Measurements from ENCODE around the gene FOXN1.

DNA sequence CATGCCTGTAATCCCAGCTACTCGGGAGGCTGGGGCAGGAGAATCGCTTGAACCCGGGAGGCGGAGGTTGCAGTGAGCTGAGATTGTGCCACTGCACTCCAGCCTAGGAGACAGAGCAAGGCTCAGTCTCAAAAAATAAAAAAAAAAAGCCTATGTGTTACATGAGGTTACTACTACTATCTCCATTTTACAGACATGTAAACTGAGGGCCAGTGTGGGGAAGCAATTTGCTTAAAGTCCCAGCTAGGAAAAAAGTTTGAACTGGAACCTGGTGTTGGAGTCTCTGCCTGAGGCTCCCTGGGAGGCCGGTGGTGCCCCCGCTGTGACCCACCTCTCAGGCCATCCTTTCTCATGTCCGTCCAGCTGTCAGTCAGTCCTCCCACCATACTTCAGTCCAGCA lies 28.2 kb upstream of the FOXN1 start:
- no peak for TF ChIP-seq POLR2A (IDR thresholded peaks at IDR 0.05)
- TF ChIP-seq, protein P1, sequence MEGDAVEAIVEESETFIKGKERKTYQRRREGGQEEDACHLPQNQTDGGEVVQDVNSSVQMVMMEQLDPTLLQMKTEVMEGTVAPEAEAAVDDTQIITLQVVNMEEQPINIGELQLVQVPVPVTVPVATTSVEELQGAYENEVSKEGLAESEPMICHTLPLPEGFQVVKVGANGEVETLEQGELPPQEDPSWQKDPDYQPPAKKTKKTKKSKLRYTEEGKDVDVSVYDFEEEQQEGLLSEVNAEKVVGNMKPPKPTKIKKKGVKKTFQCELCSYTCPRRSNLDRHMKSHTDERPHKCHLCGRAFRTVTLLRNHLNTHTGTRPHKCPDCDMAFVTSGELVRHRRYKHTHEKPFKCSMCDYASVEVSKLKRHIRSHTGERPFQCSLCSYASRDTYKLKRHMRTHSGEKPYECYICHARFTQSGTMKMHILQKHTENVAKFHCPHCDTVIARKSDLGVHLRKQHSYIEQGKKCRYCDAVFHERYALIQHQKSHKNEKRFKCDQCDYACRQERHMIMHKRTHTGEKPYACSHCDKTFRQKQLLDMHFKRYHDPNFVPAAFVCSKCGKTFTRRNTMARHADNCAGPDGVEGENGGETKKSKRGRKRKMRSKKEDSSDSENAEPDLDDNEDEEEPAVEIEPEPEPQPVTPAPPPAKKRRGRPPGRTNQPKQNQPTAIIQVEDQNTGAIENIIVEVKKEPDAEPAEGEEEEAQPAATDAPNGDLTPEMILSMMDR (IDR thresholded peaks at IDR 0.05), result no peak

All from body of pancreas (tissue), 4 donors.